Measurements from ENCODE around the gene C1S. TPM values are rescaled to one million over a fixed set of nuclear protein-coding genes. Genes with fewer than 3 reads are reported as not detected.

Gene C1S
- total RNA-seq, 2 donors from 2014 or later = 105 to 157 TPM

- DNase-seq (no peak), ATAC-seq (no peak)
- Histone ChIP-seq H3K4me1 (peaks cover 9% of the 10 kb centered on the region), H3K27me3 (no peaks in the 10 kb centered on the region), H3K9me3 (no peaks in the 10 kb centered on the region), H3K36me3 (replicated peaks in 1 of 2; ENCODE audit: insufficient read depth in 1 of 2, low read depth in 2 of 2) (no peaks in the 10 kb centered on the region), H3K4me3 (no peak overlapping the region), H3K27ac (no peak overlapping the region)
- WGBS, 2 donors = 74 to 75% methylated on average over 3 to 5 of the region's 5 CpGs
- TF ChIP-seq, protein P1, sequence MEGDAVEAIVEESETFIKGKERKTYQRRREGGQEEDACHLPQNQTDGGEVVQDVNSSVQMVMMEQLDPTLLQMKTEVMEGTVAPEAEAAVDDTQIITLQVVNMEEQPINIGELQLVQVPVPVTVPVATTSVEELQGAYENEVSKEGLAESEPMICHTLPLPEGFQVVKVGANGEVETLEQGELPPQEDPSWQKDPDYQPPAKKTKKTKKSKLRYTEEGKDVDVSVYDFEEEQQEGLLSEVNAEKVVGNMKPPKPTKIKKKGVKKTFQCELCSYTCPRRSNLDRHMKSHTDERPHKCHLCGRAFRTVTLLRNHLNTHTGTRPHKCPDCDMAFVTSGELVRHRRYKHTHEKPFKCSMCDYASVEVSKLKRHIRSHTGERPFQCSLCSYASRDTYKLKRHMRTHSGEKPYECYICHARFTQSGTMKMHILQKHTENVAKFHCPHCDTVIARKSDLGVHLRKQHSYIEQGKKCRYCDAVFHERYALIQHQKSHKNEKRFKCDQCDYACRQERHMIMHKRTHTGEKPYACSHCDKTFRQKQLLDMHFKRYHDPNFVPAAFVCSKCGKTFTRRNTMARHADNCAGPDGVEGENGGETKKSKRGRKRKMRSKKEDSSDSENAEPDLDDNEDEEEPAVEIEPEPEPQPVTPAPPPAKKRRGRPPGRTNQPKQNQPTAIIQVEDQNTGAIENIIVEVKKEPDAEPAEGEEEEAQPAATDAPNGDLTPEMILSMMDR (IDR thresholded peaks at IDR 0.05) = no peak
- TF ChIP-seq POLR2A (IDR thresholded peaks at IDR 0.05) = no peak
- intact Hi-C loops (cut with DNase I) = no loop called here
These were observed 59.6 kb downstream of the C1S start for GRCh38 chr12:7120166-7120565.

Small RNA genes lying within 50 kb of the gene (small RNA-seq; reads per million reads assigned to genes)
- not detected for gene AC006512.1
- not detected for gene RNU6-485P

Other genes with a start within 250 kb of the C1S start
- gene GPR162, start 238.9 kb upstream of the C1S start, total RNA-seq = under 1 TPM in 1 of 2 donors, not detected in 1; 0.78 TPM
- 10 to 100 TPM; 17.6 to 43.2 TPM for gene P3H3, start 232.3 kb upstream of the C1S start, total RNA-seq
- under 1 TPM; 0.33 to 0.52 TPM for gene GNB3, start 219.8 kb upstream of the C1S start, total RNA-seq
- gene CDCA3, start 209.4 kb upstream of the C1S start, total RNA-seq = 1 to 10 TPM in 1 of 2 donors, under 1 TPM in 1; 0.52 to 2.3 TPM
- 10 to 100 TPM; 18.2 to 60.6 TPM for gene USP5, start 208.6 kb upstream of the C1S start, total RNA-seq
- gene TPI1, start 193.2 kb upstream of the C1S start, total RNA-seq = 100 to 1,000 TPM; 134 to 152 TPM
- gene SPSB2, start 187.4 kb upstream of the C1S start, total RNA-seq = 10 to 100 TPM in 1 of 2 donors, 1 to 10 TPM in 1; 2.6 to 11.9 TPM
- 10 to 100 TPM in 1 of 2 donors, 1 to 10 TPM in 1; 7.0 to 21.1 TPM for gene LRRC23, start 155.9 kb upstream of the C1S start, total RNA-seq
- 10 to 100 TPM in 1 of 2 donors, 1 to 10 TPM in 1; 4.4 to 11.9 TPM for gene ENO2, start 146.1 kb upstream of the C1S start, total RNA-seq
- gene ATN1, start 132.8 kb upstream of the C1S start, total RNA-seq = 10 to 100 TPM; 36.1 to 86.7 TPM
- gene RNU7-1, start 116.9 kb upstream of the C1S start, total RNA-seq = not detected
- gene C12orf57, start 116.7 kb upstream of the C1S start, total RNA-seq = 100 to 1,000 TPM; 219 to 302 TPM
- gene PTPN6, start 109.4 kb upstream of the C1S start, total RNA-seq = 10 to 100 TPM; 18.4 to 19.4 TPM
- 100 to 1,000 TPM in 1 of 2 donors, 10 to 100 TPM in 1; 83.4 to 125 TPM for gene PHB2, start 90.1 kb upstream of the C1S start, total RNA-seq
- gene EMG1, start 89.8 kb upstream of the C1S start, total RNA-seq = 10 to 100 TPM in 1 of 2 donors, 1 to 10 TPM in 1; 8.3 to 15.5 TPM
- gene LPCAT3, start 42.2 kb upstream of the C1S start, total RNA-seq = 10 to 100 TPM; 21.5 to 39.6 TPM
- gene C1R, start 31.7 kb downstream of the C1S start, total RNA-seq = 100 to 1,000 TPM; 113 to 133 TPM
- 10 to 100 TPM; 64.6 to 99.6 TPM for gene C1RL, start 48.5 kb downstream of the C1S start, total RNA-seq
- 1 to 10 TPM in 1 of 2 donors, not detected in 1; 1.3 TPM for gene RBP5, start 68.2 kb downstream of the C1S start, total RNA-seq
- gene CLSTN3, start 69.7 kb downstream of the C1S start, total RNA-seq = 10 to 100 TPM; 27.5 to 64.9 TPM
- gene PEX5, start 129.0 kb downstream of the C1S start, total RNA-seq = 10 to 100 TPM; 33.5 to 67.9 TPM
- not detected for gene ACSM4, start 243.4 kb downstream of the C1S start, total RNA-seq

Data from body of pancreas (tissue), 4 donors.